ENCODE data around the gene SUGP2.

Gene SUGP2

GRCh38 chr19:18946335-18946734 is 87.0 kb downstream of the SUGP2 start:
- DNase-seq (ENCODE audit: low read depth) = no peak
- H3K27me3 ChIP-seq (replicated peaks; ENCODE audit: control insufficient read depth, insufficient read depth, low read length) = no peaks in the 10 kb centered on the region

GRCh38 chr19:18945297-18945696 is 88.0 kb downstream of the SUGP2 start:
- no peaks in the 10 kb centered on the region for H3K36me3 ChIP-seq (ENCODE audit: control insufficient read depth, insufficient read depth, low read length, severe bottlenecking)
- no peaks in the 10 kb centered on the region for H3K27me3 ChIP-seq (replicated peaks; ENCODE audit: control insufficient read depth, insufficient read depth, low read length)

More at GRCh38 chr19:18946335-18946734, 87.0 kb downstream of the SUGP2 start:
- Histone ChIP-seq H3K36me3 (ENCODE audit: control insufficient read depth, insufficient read depth, low read length, severe bottlenecking) (no peaks in the 10 kb centered on the region), H3K4me1 (ENCODE audit: control insufficient read depth, insufficient read depth, low read length) (peaks cover 2% of the 10 kb centered on the region), H3K9ac (ENCODE audit: low read length) (no peak overlapping the region), H3K4me3 (ENCODE audit: low read length) (no peak overlapping the region), H3K9me3 (ENCODE audit: control insufficient read depth, low read length) (no peaks in the 10 kb centered on the region)

GRCh38 chr19:18943465-18943864 is 89.9 kb downstream of the SUGP2 start:
- Histone ChIP-seq H3K36me3 (ENCODE audit: control insufficient read depth, insufficient read depth, low read length, severe bottlenecking) (peaks cover 2% of the 10 kb centered on the region), H3K9me3 (ENCODE audit: control insufficient read depth, low read length) (no peaks in the 10 kb centered on the region), H3K4me3 (ENCODE audit: low read length) (no peak overlapping the region), H3K27me3 (replicated peaks; ENCODE audit: control insufficient read depth, insufficient read depth, low read length) (no peaks in the 10 kb centered on the region), H3K4me1 (ENCODE audit: control insufficient read depth, insufficient read depth, low read length) (peaks cover 9% of the 10 kb centered on the region), H3K9ac (ENCODE audit: low read length) (no peak overlapping the region)
- DNase-seq (ENCODE audit: low read depth) = no peak

More at GRCh38 chr19:18945297-18945696, 88.0 kb downstream of the SUGP2 start:
- Histone ChIP-seq H3K4me1 (ENCODE audit: control insufficient read depth, insufficient read depth, low read length) (peaks cover 2% of the 10 kb centered on the region), H3K9me3 (ENCODE audit: control insufficient read depth, low read length) (no peaks in the 10 kb centered on the region), H3K9ac (ENCODE audit: low read length) (no peak overlapping the region), H3K4me3 (ENCODE audit: low read length) (no peak overlapping the region)
- no peak for DNase-seq (ENCODE audit: low read depth)

GRCh38 chr19:18942692-18943091 is 90.6 kb downstream of the SUGP2 start:
- H3K9me3 ChIP-seq (ENCODE audit: control insufficient read depth, low read length) = no peaks in the 10 kb centered on the region
- no peak for DNase-seq (ENCODE audit: low read depth)
- H3K9ac ChIP-seq (ENCODE audit: low read length) = no peak overlapping the region
- H3K4me1 ChIP-seq (ENCODE audit: control insufficient read depth, insufficient read depth, low read length) = peaks cover 9% of the 10 kb centered on the region
- H3K36me3 ChIP-seq (ENCODE audit: control insufficient read depth, insufficient read depth, low read length, severe bottlenecking) = peaks cover 9% of the 10 kb centered on the region
- H3K4me3 ChIP-seq (ENCODE audit: low read length) = no peak overlapping the region
- no peaks in the 10 kb centered on the region for H3K27me3 ChIP-seq (replicated peaks; ENCODE audit: control insufficient read depth, insufficient read depth, low read length)

- Histone ChIP-seq H3K36me3 (ENCODE audit: control insufficient read depth, insufficient read depth, low read length, severe bottlenecking) (peaks cover 10% of the 10 kb centered on the region), H3K27me3 (replicated peaks; ENCODE audit: control insufficient read depth, insufficient read depth, low read length) (no peaks in the 10 kb centered on the region), H3K9me3 (ENCODE audit: control insufficient read depth, low read length) (no peaks in the 10 kb centered on the region), H3K4me1 (ENCODE audit: control insufficient read depth, insufficient read depth, low read length) (peaks cover 9% of the 10 kb centered on the region), H3K9ac (ENCODE audit: low read length) (peak overlapping the region; percentile 56), H3K4me3 (ENCODE audit: low read length) (peak overlapping the region; percentile 68)
- no peak for DNase-seq (ENCODE audit: low read depth)
These were observed 91.5 kb downstream of the SUGP2 start for GRCh38 chr19:18941628-18942354.
